SIG-M5 (cell line): ENCODE data around the gene DGKG.

Experiments
- DNase-seq: peaks from one replicate; lab custom pipeline; 2025; lab: John Stamatoyannopoulos, UW

Gene DGKG

GRCh38 chr3:186108106-186108940, 253.7 kb downstream of the DGKG start:
- peak; percentile 29 for DNase-seq

- DNase-seq, result peak; percentile 19
These were observed 254.6 kb downstream of the DGKG start for GRCh38 chr3:186107215-186108105.

GRCh38 chr3:186105543-186105942, 256.5 kb downstream of the DGKG start:
- DNase-seq, result no peak

GRCh38 chr3:186102687-186103086, 259.3 kb downstream of the DGKG start:
- no peak for DNase-seq

GRCh38 chr3:186100398-186100797, 261.6 kb downstream of the DGKG start:
- no peak for DNase-seq

- DNase-seq, result no peak
These were observed 262.9 kb downstream of the DGKG start for GRCh38 chr3:186099178-186099577.

- DNase-seq, result no peak
These were observed 263.3 kb downstream of the DGKG start for GRCh38 chr3:186098740-186099139.

- DNase-seq, result no peak
These were observed 264.2 kb downstream of the DGKG start for GRCh38 chr3:186097663-186098451.

- no peak for DNase-seq
These were observed 264.7 kb downstream of the DGKG start for GRCh38 chr3:186097317-186097662.
